ENCODE data around the gene CMSS1. TPM values are rescaled to one million over a fixed set of nuclear protein-coding genes. Genes with fewer than 3 reads are reported as not detected.

CMSS1 gene
- total RNA-seq, 1 experiment from 2014 or later, result 86.3 TPM

GRCh38 chr3:100169201-100169920 lies 351.7 kb downstream of the CMSS1 start:
- no TSS peak for BruUV-seq (replicated peaks)
- ATAC-seq, result no peak
- CTCF ChIA-PET, result no interaction called here
- H3K27me3 ChIP-seq (ENCODE audit: control insufficient read depth, insufficient read depth, low read length), result no peaks in the 10 kb centered on the region
- intact Hi-C loops (cut with micrococcal nuclease; ENCODE audit: unreplicated experiment), result no loop called here
- DNase-seq (ENCODE audit: low read depth, low spot score), result no peak
- H3K27ac ChIP-seq (ENCODE audit: low read length), result no peak overlapping the region
- TF ChIP-seq SIN3A (IDR thresholded peaks at IDR 0.05; ENCODE audit: borderline replicate concordance, insufficient read depth, low read depth, low read length), result no peak
- TF ChIP-seq CTCF (IDR thresholded peaks at IDR 0.05), result no peak
- TF ChIP-seq POLR2AphosphoS5 (IDR thresholded peaks at IDR 0.05; ENCODE audit: low read depth, low read length), result no peak
- TF ChIP-seq REST (IDR thresholded peaks at IDR 0.05; ENCODE audit: insufficient read depth in 1 of 2, low read depth in 2 of 2, low read length in 1 of 2), result no peak
- no peak for TF ChIP-seq TCF7L2 (IDR thresholded peaks at IDR 0.05; ENCODE audit: low read depth, low read length)
- H3K9me3 ChIP-seq (ENCODE audit: control insufficient read depth, insufficient read depth, low read depth, low read length), result no peaks in the 10 kb centered on the region
- no peaks in the 10 kb centered on the region for H3K36me3 ChIP-seq (ENCODE audit: control insufficient read depth, insufficient read depth, low read length)
- H3K4me3 ChIP-seq (ENCODE audit: low read depth in 2 of 2, low read length in 2 of 2), result no peak overlapping the region
- H3K4me1 ChIP-seq (ENCODE audit: control insufficient read depth, insufficient read depth, low read length), result no peaks in the 10 kb centered on the region
- in situ Hi-C loops (cut with HindIII; ENCODE audit: low pct_unique_long_range_greater_than_20kb, low sequenced_read_pairs), result no loop called here
- POLR2A ChIA-PET, result no interaction called here

GRCh38 chr3:100170486-100170885 lies 352.8 kb downstream of the CMSS1 start:
- in situ Hi-C loops (cut with HindIII; ENCODE audit: low pct_unique_long_range_greater_than_20kb, low sequenced_read_pairs), result no loop called here
- ChIA-PET POLR2A (no interaction called here), CTCF (no interaction called here)
- Histone ChIP-seq H3K27ac (ENCODE audit: low read length) (no peak overlapping the region), H3K9me3 (ENCODE audit: control insufficient read depth, insufficient read depth, low read depth, low read length) (no peaks in the 10 kb centered on the region), H3K4me1 (ENCODE audit: control insufficient read depth, insufficient read depth, low read length) (no peaks in the 10 kb centered on the region), H3K4me3 (ENCODE audit: low read depth in 2 of 2, low read length in 2 of 2) (no peak overlapping the region), H3K27me3 (ENCODE audit: control insufficient read depth, insufficient read depth, low read length) (no peaks in the 10 kb centered on the region), H3K36me3 (ENCODE audit: control insufficient read depth, insufficient read depth, low read length) (no peaks in the 10 kb centered on the region)
- ATAC-seq, result no peak
- no peak for DNase-seq (ENCODE audit: low read depth, low spot score)
- no TSS peak for BruUV-seq (replicated peaks)
- intact Hi-C loops (cut with micrococcal nuclease; ENCODE audit: unreplicated experiment), result no loop called here
- no peak for TF ChIP-seq REST (IDR thresholded peaks at IDR 0.05; ENCODE audit: insufficient read depth in 1 of 2, low read depth in 2 of 2, low read length in 1 of 2)
- TF ChIP-seq CTCF (IDR thresholded peaks at IDR 0.05), result no peak
- no peak for TF ChIP-seq POLR2AphosphoS5 (IDR thresholded peaks at IDR 0.05; ENCODE audit: low read depth, low read length)
- no peak for TF ChIP-seq TCF7L2 (IDR thresholded peaks at IDR 0.05; ENCODE audit: low read depth, low read length)
- no peak for TF ChIP-seq SIN3A (IDR thresholded peaks at IDR 0.05; ENCODE audit: borderline replicate concordance, insufficient read depth, low read depth, low read length)
